ENCODE results near the gene CDH16. TPM values are rescaled to one million over a fixed set of nuclear protein-coding genes. Genes with fewer than 3 reads are reported as not detected.

CDH16 gene
- total and polyA plus RNA-seq, 2 donors (not counting 3 experiments of a cell fraction or from before 2014, with no cell fraction given) = not detected

DNA sequence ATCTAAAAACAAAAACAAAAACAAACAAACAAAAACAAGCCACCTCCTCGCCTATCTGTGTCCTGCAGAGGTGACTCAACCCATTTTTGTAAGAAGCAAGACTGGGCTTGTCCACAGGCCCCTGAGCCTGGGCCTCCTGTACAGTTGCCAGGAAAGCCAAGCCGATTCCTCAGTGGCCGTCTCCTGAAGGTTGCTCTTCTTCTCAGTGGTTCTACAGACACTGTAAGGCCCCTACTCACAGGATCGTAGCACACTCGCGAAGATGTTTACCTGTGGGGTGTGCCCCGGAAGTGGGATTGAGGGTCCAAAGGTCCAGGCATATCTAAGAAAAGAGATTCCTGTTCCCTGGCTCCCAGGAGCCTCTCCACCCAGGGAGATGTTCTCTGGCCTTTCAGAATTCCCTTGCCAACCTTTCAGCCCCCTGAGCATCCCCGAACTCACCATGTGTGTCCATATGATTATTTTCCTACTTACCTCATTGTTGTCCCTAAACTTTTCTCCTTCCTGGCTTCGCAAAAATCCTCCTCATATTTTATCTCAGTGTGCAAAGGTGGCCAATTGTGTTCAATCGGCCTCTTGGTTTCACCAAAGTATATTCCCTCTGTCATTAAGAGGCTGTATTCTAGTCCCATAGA, 34.9 kb upstream of the CDH16 start:
- FAIRE-seq (no peak), DNase-seq (ENCODE audit: low read depth, low spot score) (no peak)
- Histone ChIP-seq H3K4me3 (replicated peaks in 1 of 3; ENCODE audit: insufficient read depth in 1 of 3, low read depth in 1 of 3, low read length in 3 of 3) (no peak overlapping the region), H3K9ac (replicated peaks; ENCODE audit: extremely low read depth, insufficient read depth, low read length) (no peak overlapping the region), H3K27me3 (ENCODE audit: control insufficient read depth in 2 of 2, insufficient read depth in 2 of 2, low read length in 2 of 2) (peaks cover 3 to 11% of the 10 kb centered on the region in 2 experiments), H3K9me1 (replicated peaks; ENCODE audit: control insufficient read depth, extremely low read depth, insufficient read depth, low read length) (no peaks in the 10 kb centered on the region), H4K20me1 (replicated peaks; ENCODE audit: control insufficient read depth, extremely low read depth, insufficient read depth, low read length) (no peaks in the 10 kb centered on the region), H3K4me1 (ENCODE audit: control insufficient read depth, extremely low read depth, insufficient read depth, low read length) (no peaks in the 10 kb centered on the region), H3K79me2 (ENCODE audit: control insufficient read depth, insufficient read depth, low read length) (no peaks in the 10 kb centered on the region), H3K36me3 (ENCODE audit: control insufficient read depth in 2 of 2, extremely low read depth in 1 of 2, insufficient read depth in 2 of 2, low read length in 2 of 2) (no peaks in the 10 kb centered on the region), H2AFZ (ENCODE audit: low read depth, low read length) (no peak overlapping the region), H3K4me2 (ENCODE audit: insufficient read depth, low read length) (no peak overlapping the region), H3K27ac (ENCODE audit: insufficient read depth, low read depth, low read length) (no peak overlapping the region), H3K9me3 (replicated peaks; ENCODE audit: control insufficient read depth, insufficient read depth, low read length) (no peaks in the 10 kb centered on the region)
- POLR2A ChIA-PET = no interaction called here
- TF ChIP-seq MYC (IDR thresholded peaks at IDR 0.05; ENCODE audit: low read depth, low read length) = no peak
- TF ChIP-seq FOS (IDR thresholded peaks at IDR 0.05; ENCODE audit: borderline replicate concordance, insufficient read depth, low read length) = no peak
- TF ChIP-seq, protein P1, sequence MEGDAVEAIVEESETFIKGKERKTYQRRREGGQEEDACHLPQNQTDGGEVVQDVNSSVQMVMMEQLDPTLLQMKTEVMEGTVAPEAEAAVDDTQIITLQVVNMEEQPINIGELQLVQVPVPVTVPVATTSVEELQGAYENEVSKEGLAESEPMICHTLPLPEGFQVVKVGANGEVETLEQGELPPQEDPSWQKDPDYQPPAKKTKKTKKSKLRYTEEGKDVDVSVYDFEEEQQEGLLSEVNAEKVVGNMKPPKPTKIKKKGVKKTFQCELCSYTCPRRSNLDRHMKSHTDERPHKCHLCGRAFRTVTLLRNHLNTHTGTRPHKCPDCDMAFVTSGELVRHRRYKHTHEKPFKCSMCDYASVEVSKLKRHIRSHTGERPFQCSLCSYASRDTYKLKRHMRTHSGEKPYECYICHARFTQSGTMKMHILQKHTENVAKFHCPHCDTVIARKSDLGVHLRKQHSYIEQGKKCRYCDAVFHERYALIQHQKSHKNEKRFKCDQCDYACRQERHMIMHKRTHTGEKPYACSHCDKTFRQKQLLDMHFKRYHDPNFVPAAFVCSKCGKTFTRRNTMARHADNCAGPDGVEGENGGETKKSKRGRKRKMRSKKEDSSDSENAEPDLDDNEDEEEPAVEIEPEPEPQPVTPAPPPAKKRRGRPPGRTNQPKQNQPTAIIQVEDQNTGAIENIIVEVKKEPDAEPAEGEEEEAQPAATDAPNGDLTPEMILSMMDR (IDR thresholded peaks at IDR 0.05; ENCODE audit: extremely low read depth in 1 of 2, insufficient read depth in 1 of 2, low read depth in 1 of 2, low read length in 2 of 2) = no peak
- no peak for TF ChIP-seq POLR2AphosphoS5 (IDR thresholded peaks at IDR 0.05; ENCODE audit: insufficient read depth, low read depth, low read length)
- no peak for TF ChIP-seq EZH2 (IDR thresholded peaks at IDR 0.05; ENCODE audit: borderline replicate concordance, low read depth, low read length, severe bottlenecking)
- TF ChIP-seq GATA2 (IDR thresholded peaks at IDR 0.05; ENCODE audit: insufficient read depth, insufficient read length, low read depth, low read length) = no peak
- TF ChIP-seq, protein P2, sequence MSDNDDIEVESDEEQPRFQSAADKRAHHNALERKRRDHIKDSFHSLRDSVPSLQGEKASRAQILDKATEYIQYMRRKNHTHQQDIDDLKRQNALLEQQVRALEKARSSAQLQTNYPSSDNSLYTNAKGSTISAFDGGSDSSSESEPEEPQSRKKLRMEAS (IDR thresholded peaks at IDR 0.05; ENCODE audit: insufficient read depth, insufficient read length) = no peak
- TF ChIP-seq POLR2A (IDR thresholded peaks at IDR 0.05; ENCODE audit: low read depth, low read length) = no peak
- no peak for TF ChIP-seq JUN (IDR thresholded peaks at IDR 0.05; ENCODE audit: borderline replicate concordance, insufficient read depth, insufficient read length, low read depth)
- BruUV-seq (replicated peaks) = no TSS peak
- dilution Hi-C loops (cut with MboI; ENCODE audit: extremely low pct_ligation_motif_present, low sequenced_read_pairs) (no loop called here), intact Hi-C loops (cut with micrococcal nuclease) (loop anchor here (1.0 to 10.0 kb wide), 2 partner anchors 232 to 441 kb away; partner anchors contain the start of gene TPPP3)
- CTCF ChIA-PET = interaction anchor here (0.5 to 3.8 kb wide), 54 partner anchors 7 to 562 kb away, joined by 3 to 55 read pairs (median 4); partner anchors contain the start of genes B3GNT9, CES3, FBXL8 and MATCAP1
